Keratinocyte (primary cell): ENCODE data around the gene SPOCK1.

ENCODE experiments used
- EZH2 ChIP-seq: IDR thresholded peaks from one replicate; pipeline ENCODE4 v1.6.1; 2012; ENCODE audit warnings: inconsistent platforms, mild to moderate bottlenecking, low read length, moderate library complexity
- TF ChIP-seq, protein P1 (sequence below), 3 experiments: IDR thresholded peaks in 1 of 3; conservative IDR thresholded peaks in 1 of 3; optimal IDR thresholded peaks in 1 of 3; 2 replicates in 2 of 3; 3 replicates in 1 of 3; pipeline versions ENCODE3 to v1.5.1; 2011; ENCODE audit warnings: low read length in 3 of 3, mild to moderate bottlenecking in 3 of 3, moderate library complexity in 2 of 3, control low read depth in 1 of 3, inconsistent platforms in 1 of 3; ENCODE audit not compliant: insufficient read depth in 2 of 3; ENCODE audit errors: extremely low read depth in 1 of 3

DNA sequence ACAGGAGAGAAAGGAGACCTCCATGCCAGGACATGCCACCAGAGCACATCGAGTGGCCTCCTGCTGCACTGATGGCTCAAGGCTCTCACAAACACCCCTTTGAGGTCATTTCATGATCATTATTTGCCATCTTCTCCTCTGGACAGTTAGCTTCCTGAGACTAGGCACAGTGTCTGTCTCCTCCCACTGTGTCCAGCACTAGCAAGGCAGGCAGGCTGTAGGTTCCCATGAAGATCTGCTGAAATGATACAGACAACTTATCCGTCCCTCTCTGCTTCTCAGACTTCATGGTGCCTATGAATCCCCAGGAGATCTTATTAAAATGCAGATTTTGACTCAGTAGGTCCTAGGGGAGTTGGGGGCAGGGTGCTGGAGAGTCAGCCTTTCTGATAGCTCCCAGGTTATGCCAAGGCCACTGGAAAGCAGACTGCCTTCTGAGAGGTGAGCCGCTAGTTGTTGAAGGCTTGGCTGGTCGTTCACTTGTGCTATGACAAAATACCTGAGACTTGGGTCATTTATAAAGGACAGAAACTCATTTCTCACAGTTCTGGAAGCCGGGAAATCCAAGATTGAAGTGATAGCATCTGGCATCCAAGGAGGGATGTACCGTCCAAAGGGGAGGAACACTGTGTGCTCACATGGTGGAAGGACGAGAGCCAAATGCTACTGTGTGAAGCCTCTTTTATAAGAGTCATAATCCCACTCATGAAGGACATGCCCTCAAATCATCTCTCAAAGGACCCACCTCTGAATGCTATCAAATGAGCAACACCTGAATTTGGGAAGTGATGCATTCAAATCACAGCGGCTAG is 183.4 kb downstream of the SPOCK1 start:
- TF ChIP-seq, protein P1, sequence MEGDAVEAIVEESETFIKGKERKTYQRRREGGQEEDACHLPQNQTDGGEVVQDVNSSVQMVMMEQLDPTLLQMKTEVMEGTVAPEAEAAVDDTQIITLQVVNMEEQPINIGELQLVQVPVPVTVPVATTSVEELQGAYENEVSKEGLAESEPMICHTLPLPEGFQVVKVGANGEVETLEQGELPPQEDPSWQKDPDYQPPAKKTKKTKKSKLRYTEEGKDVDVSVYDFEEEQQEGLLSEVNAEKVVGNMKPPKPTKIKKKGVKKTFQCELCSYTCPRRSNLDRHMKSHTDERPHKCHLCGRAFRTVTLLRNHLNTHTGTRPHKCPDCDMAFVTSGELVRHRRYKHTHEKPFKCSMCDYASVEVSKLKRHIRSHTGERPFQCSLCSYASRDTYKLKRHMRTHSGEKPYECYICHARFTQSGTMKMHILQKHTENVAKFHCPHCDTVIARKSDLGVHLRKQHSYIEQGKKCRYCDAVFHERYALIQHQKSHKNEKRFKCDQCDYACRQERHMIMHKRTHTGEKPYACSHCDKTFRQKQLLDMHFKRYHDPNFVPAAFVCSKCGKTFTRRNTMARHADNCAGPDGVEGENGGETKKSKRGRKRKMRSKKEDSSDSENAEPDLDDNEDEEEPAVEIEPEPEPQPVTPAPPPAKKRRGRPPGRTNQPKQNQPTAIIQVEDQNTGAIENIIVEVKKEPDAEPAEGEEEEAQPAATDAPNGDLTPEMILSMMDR (optimal IDR thresholded peaks at IDR 0.05 in 1 of 3, IDR thresholded peaks at IDR 0.05 in 1 of 3, conservative IDR thresholded peaks at IDR 0.05 in 1 of 3; ENCODE audit: extremely low read depth in 1 of 3, insufficient read depth in 2 of 3, low read length in 3 of 3), result no peak
- TF ChIP-seq EZH2, result no peak
